Activated CD8-positive, alpha-beta T cell treated with anti-CD3 and anti-CD28 coated beads, Interleukin-2, amount 10 ng/mL, durations not matched to agents 7 days and 5 days (primary cell): Measurements from ENCODE around the gene GPR89B. TPM values are rescaled to one million over a fixed set of nuclear protein-coding genes. Genes with fewer than 3 reads are reported as not detected.
"Not testable (repeated sequence)": the region's sequence is repeated elsewhere in the genome, so short reads cannot be mapped to it uniquely, and the experiment has no call there.

Experiments
- ATAC-seq: fragments of 150-1000 bp; cut with Tn5 transposase; one replicate; pipeline ENCODE4 v1.10.0; 2021; ENCODE audit warnings: moderate library complexity
- CTCF ChIA-PET: fragments of 350-600 bp; sonication (Branson Sonifier 250); formaldehyde crosslinking; loops from one replicate; lab custom pipeline; 2021; ENCODE audit warnings: antibody characterized with exemption; lab: Charles Lee
- POLR2A ChIA-PET: fragments of 350-600 bp; sonication (Branson Sonifier 250); formaldehyde crosslinking; loops from one replicate; lab custom pipeline; 2021; ENCODE audit warnings: antibody characterized with exemption; lab: Charles Lee
- DNase-seq: peaks from one replicate; pipeline ENCODE4 v3.0.0-alpha.2; 2020
- H3K27ac Mint-ChIP-seq: one replicate; pipeline ENCODE4 v1.8.0; 2021; ENCODE audit warnings: mild to moderate bottlenecking, mixed read lengths
- H3K27me3 Mint-ChIP-seq: one replicate; pipeline ENCODE4 v1.8.0; 2021; ENCODE audit warnings: low read depth, mixed read lengths
- H3K36me3 Mint-ChIP-seq: one replicate; pipeline ENCODE4 v1.8.0; 2021; ENCODE audit warnings: low read depth, mixed read lengths
- H3K4me1 Mint-ChIP-seq: one replicate; pipeline ENCODE4 v1.8.0; 2021; ENCODE audit warnings: low read depth, mixed read lengths
- H3K4me3 Mint-ChIP-seq: one replicate; pipeline ENCODE4 v1.8.0; 2021; ENCODE audit warnings: mild to moderate bottlenecking, mixed read lengths
- H3K9me3 Mint-ChIP-seq: one replicate; pipeline ENCODE4 v1.8.0; 2022; ENCODE audit warnings: mixed read lengths; ENCODE audit not compliant: insufficient read depth
- total RNA-seq, 2 experiments: library from RNA; stranded (reverse); gene quantifications; one replicate each; pipeline ENCODE4 v1.2.3, GENCODE V29; 2021

Gene GPR89B
- total RNA-seq, 2 experiments from 2014 or later: 25.4 to 28.8 TPM

DNA sequence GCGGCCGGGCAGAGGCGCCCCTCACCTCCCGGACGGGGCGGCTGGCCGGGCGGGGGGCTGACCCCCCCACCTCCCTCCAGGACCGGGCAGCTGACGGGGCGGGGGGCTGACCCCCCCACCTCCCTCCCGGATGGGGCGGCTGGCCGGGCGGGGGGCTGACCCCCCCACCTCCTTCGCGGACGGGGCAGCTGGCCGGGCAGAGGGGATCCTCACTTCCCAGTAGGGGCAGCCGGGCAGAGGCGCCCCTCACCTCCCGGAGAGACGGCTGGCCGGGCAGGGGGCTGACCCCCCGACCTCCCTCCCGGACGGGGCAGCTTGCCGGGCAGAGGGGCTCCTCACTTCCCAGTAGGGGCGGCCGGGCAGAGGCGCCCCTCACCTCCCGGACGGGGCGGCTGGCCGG is 21.3 kb downstream of the GPR89B start:
- POLR2A ChIA-PET, H3K27me3 Mint-ChIP-seq, H3K4me3 Mint-ChIP-seq, CTCF ChIA-PET, DNase-seq, H3K9me3 Mint-ChIP-seq, H3K36me3 Mint-ChIP-seq, H3K4me1 Mint-ChIP-seq, H3K27ac Mint-ChIP-seq, ATAC-seq: not testable (repeated sequence)

DNA sequence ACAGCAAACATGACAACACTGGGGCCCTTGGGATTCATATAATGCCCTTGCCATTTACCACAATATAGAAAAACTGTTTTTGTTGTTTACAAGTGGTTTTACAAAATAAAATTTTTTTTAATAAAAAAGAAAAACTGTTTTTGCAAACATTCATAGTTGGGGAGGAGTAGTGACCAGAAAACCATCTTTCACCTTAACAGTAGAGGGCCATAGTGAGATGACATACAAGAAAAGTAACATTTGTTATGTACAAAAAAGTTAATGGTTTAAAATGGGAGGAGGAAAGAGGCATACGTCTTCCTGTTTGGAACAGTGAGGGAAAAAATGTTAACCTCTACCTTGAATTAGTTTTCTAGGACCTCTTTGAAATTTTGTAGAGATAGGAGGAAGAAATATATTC is 30.7 kb downstream of the GPR89B start:
- H3K4me1 Mint-ChIP-seq, H3K36me3 Mint-ChIP-seq, DNase-seq, H3K27me3 Mint-ChIP-seq, CTCF ChIA-PET, POLR2A ChIA-PET, H3K27ac Mint-ChIP-seq, H3K9me3 Mint-ChIP-seq, H3K4me3 Mint-ChIP-seq: not testable (repeated sequence)
- peak; percentile 42 for ATAC-seq

DNA sequence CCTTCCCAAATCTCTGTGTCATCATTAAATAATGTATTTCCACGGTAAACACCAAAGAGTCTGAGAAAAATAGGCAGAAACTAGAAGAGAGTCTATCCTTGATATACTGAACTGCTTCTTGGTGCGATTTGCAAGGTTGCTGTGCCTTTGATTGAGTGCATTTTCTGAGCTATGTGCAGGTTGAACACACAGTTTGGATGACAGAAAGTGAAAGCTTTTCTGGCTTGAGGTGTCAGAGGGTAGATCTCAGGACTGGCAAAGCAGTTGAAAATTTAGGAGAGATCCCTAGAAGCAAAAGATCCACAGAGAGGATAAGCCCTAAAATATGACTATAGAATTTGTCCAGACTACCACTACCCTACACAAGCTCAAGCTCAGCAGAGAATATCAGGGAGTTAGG is 31.5 kb downstream of the GPR89B start:
- H3K4me3 Mint-ChIP-seq, H3K4me1 Mint-ChIP-seq, H3K27ac Mint-ChIP-seq, H3K27me3 Mint-ChIP-seq, DNase-seq, POLR2A ChIA-PET, CTCF ChIA-PET, H3K36me3 Mint-ChIP-seq, H3K9me3 Mint-ChIP-seq: not testable (repeated sequence)
- peak; percentile 27 for ATAC-seq

DNA sequence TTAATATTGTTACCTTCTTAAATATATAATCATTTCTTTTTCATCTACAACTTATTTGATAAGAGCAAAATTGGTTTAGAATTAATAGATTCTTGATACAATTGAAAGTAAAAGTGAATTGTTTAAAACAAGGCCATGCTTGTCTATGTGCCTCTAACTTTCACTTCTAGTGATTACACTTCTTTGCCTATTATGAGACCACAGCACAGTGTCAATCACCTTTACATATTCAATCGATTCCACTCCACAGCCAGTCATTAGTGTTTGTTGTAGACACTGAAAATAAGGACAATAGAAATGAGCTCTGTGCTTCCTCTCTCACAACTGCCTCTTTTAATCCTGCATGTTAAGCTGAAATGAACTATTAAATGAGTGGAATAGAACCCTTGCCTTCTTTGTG is 36.4 kb downstream of the GPR89B start:
- H3K9me3 Mint-ChIP-seq, CTCF ChIA-PET, H3K4me3 Mint-ChIP-seq, DNase-seq, POLR2A ChIA-PET, H3K27ac Mint-ChIP-seq, H3K4me1 Mint-ChIP-seq, H3K27me3 Mint-ChIP-seq, H3K36me3 Mint-ChIP-seq: not testable (repeated sequence)
- peak; percentile 34 for ATAC-seq

DNA sequence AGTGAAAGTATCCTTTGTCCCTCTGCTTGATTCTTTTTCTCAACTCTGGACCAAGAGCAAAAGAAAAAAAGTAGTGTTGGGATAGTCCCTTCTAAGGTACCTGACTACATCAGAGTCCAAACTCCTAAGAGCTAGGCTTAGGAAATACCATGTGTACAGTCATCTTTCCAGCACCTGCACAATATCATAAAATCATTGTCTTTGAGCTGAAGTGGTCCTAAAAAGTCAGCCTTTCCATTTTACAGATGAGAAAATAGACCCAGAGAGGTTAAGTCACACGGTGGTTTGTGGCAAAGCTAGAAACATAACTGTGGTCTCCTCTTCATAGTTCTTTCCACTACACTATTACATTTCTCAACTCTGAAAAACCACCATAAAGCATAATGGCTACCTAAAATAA is 38.4 kb downstream of the GPR89B start:
- H3K4me1 Mint-ChIP-seq, H3K4me3 Mint-ChIP-seq, DNase-seq, POLR2A ChIA-PET, H3K27ac Mint-ChIP-seq, CTCF ChIA-PET, H3K27me3 Mint-ChIP-seq, H3K36me3 Mint-ChIP-seq, H3K9me3 Mint-ChIP-seq: not testable (repeated sequence)
- ATAC-seq: peak; percentile 72

DNA sequence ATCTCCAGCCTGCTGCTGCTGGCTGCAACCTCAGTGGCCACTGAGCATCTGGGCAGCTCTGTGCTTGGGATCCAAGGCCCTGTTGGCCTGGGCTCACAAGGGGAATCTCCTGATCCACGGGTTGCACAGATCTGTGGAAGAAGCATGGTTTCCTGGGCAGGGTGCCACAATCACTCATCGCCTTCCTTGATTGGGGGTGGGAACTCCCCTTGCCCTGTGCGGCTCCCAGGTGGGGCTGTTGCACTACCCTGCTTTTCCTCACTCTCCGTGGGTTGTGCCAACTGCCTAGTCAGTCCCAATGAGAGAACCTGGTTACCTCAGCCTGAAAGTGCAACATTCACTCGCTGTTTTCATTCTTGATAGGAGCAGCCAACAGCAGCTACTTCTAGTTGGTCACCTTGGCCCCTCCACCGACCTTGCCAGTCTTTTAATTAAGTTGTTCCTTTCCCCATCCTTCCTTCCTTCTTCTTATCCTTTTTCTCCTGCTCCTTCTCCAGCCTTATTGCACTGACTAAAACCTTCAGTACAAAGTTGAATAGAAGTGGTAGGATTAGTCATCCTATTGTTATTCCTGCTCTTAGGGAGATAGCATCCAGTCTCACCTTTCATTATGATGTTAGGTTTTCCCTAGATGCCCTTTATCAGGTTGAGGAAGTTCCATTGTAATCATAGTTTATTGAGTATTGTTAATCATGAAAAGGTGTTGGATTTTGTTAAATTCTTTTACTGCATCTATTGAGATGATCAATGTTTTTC is 50.9 kb downstream of the GPR89B start:
- H3K36me3 Mint-ChIP-seq: peaks cover 23% of the 10 kb centered on the region
- ATAC-seq, DNase-seq, H3K27ac Mint-ChIP-seq, CTCF ChIA-PET, H3K4me3 Mint-ChIP-seq, H3K4me1 Mint-ChIP-seq, H3K9me3 Mint-ChIP-seq, H3K27me3 Mint-ChIP-seq, POLR2A ChIA-PET: not testable (repeated sequence)

DNA sequence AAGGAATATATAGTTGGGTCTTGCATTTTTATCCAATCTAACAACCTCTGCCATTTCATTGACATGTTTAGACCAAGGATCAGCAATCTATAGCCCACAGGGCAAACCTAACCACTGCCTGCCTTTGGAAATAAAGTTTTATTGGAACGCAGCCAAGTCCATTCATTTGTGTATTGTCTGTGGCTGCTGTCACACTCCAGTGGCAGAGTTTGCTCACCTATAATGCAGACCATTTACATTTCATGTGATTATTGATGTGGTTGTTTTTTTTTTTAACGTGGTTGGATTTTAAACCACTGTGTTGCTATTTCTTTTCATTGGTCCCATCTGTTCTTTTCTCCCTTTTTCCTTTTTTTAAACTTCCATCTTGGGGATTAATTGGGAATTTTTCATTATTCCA is 57.2 kb downstream of the GPR89B start:
- DNase-seq, H3K9me3 Mint-ChIP-seq, H3K27ac Mint-ChIP-seq, H3K4me1 Mint-ChIP-seq, H3K4me3 Mint-ChIP-seq, POLR2A ChIA-PET, H3K27me3 Mint-ChIP-seq, CTCF ChIA-PET: not testable (repeated sequence)
- peak; percentile 42 for ATAC-seq
- peaks cover 16% of the 10 kb centered on the region for H3K36me3 Mint-ChIP-seq

DNA sequence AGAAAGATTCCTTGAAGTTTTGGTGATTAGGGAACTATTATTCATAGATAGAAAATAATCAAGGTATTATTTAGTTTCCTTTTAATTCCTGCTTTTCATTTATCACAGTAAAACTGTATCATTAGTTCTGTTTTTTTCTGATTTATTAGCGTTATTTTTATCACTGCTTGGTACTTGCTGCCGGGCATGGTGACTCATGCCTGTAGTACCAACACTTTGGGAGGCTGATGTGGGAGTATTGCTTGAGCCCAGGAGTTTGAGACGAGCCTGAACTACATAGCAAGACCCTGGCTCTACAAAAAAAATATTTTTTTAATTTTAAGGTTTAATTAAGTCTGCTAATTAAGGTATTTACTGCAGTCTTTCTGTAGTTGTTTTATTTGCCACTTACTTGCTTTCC is 59.7 kb downstream of the GPR89B start:
- ATAC-seq, H3K27me3 Mint-ChIP-seq, H3K27ac Mint-ChIP-seq, DNase-seq, H3K4me3 Mint-ChIP-seq, H3K9me3 Mint-ChIP-seq, POLR2A ChIA-PET, CTCF ChIA-PET, H3K4me1 Mint-ChIP-seq: not testable (repeated sequence)
- peaks cover 13% of the 10 kb centered on the region for H3K36me3 Mint-ChIP-seq

DNA sequence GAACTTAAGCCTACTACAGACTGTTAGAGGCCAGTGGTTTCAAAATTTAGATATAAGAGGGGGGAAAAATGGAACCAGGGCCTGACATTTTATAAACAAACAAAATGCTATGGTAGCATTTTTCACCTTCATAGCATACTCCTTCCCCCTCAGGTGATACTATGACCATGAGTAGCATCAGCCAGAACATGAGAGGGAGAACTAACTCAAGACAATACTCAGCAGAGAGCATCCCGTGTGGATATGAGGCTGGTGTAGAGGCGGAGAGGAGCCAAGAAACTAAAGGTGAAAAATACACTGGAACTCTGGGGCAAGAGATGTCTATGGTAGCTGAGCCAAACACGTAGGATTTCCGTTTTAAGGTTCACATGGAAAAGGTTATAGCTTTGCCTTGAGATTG is 64.7 kb downstream of the GPR89B start:
- H3K9me3 Mint-ChIP-seq, H3K4me3 Mint-ChIP-seq, DNase-seq, CTCF ChIA-PET, ATAC-seq, POLR2A ChIA-PET, H3K27me3 Mint-ChIP-seq: not testable (repeated sequence)
- peak overlapping the region; percentile 26 for H3K27ac Mint-ChIP-seq
- H3K36me3 Mint-ChIP-seq: peaks cover 20% of the 10 kb centered on the region
- peaks cover 15% of the 10 kb centered on the region for H3K4me1 Mint-ChIP-seq

DNA sequence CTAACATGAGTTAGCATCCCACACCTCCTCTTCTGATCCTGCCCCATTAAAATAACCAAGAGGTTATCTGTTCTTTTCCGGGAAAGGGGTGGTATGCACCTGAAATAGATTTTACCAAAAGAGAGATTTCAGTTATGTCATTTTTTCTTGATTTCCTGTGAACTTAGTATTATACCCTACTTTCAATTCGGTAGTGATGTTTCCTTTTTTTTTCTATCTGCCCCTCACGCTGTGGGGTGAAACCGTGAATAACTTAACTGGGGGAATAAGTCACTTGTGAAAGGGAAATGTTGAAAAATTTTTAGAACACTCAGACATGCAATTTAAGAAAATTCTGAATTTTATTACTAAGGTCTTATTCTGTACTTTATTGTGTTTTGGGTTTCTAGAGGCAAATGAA is 65.2 kb downstream of the GPR89B start:
- ATAC-seq, CTCF ChIA-PET, DNase-seq, H3K9me3 Mint-ChIP-seq, POLR2A ChIA-PET, H3K27me3 Mint-ChIP-seq: not testable (repeated sequence)
- peaks cover 16% of the 10 kb centered on the region for H3K4me1 Mint-ChIP-seq
- H3K27ac Mint-ChIP-seq: peak overlapping the region; percentile 26
- H3K36me3 Mint-ChIP-seq: peaks cover 20% of the 10 kb centered on the region
- peak overlapping the region; percentile 42 for H3K4me3 Mint-ChIP-seq

DNA sequence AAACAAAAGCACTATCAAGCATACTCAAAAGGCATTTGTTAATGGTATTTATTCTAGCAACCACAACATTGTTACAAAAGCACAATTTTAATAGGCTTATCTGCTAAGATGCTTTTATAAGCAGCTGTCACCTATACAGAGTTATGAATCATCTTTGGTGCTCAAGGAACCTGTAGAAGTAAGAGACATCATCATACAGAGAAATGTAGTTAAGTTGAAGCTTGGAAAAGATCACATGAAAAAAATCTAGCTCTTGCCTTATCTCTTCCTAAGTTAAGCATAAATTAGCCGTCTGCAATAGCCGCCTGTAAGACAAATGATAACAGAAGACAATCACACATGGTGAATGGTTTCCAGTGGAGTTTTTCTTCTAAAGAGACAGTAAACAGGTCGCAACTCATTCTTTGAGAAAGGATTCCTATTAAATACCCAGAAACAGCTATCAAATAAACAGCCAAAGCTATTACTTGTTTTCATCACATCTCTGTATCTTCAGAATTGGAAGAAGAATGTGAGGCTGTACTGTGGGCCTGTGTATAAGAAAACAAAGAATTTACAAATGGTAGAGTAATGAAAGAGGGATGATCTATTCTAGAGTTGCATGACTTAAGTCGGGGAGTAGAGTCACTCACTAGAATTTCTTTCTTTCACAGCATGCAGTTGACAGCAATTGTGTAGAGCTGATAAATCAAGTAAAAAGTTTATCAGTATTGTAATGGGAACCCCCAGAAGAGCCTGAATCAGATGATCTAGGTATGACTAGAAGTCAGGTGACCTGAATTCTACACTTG is 65.8 kb downstream of the GPR89B start:
- H3K4me3 Mint-ChIP-seq: not testable (repeated sequence)

DNA sequence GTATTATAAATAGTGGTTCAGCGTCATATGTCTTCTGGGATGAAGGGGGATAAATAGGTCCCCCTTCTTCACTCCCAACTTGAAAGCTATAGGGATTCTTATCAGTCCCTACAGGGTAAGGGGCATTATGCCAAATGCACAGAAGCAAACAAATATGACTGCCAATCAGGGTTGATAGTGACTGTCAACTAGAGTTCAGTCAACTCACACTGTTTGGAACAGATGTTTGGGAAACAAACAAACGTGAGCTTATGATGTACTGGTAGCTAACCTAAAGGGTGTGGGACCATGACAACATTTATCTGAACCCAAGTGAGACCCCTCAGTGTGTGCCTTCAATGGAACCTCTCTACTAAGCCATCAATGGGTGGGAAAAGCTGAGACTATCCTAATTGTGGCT is 67.9 kb downstream of the GPR89B start:
- DNase-seq, H3K9me3 Mint-ChIP-seq, POLR2A ChIA-PET, H3K4me3 Mint-ChIP-seq, CTCF ChIA-PET, ATAC-seq, H3K27me3 Mint-ChIP-seq, H3K27ac Mint-ChIP-seq: not testable (repeated sequence)
- Mint-ChIP-seq H3K4me1 (peaks cover 19% of the 10 kb centered on the region), H3K36me3 (peaks cover 12% of the 10 kb centered on the region)

More for the DNA sequence above, 65.8 kb downstream of the GPR89B start:
- H3K27me3 Mint-ChIP-seq, CTCF ChIA-PET, ATAC-seq, H3K9me3 Mint-ChIP-seq, DNase-seq, H3K27ac Mint-ChIP-seq, POLR2A ChIA-PET: not testable (repeated sequence)
- Mint-ChIP-seq H3K4me1 (peaks cover 20% of the 10 kb centered on the region), H3K36me3 (peaks cover 20% of the 10 kb centered on the region)
